GM18951 (cell line): ENCODE data around the gene LYZL2.
"Not testable (repeated sequence)": the region's sequence is repeated elsewhere in the genome, so short reads cannot be mapped to it uniquely, and the experiment has no call there.

Experiments used
- POLR2A ChIP-seq: IDR thresholded peaks from 4 replicates; pipeline ENCODE4 v1.6.1; 2011; ENCODE audit warnings: mild to moderate bottlenecking; ENCODE audit not compliant: insufficient read length, insufficient read depth; ENCODE audit errors: extremely low read depth
- in situ Hi-C: fragments of 300-500 bp; cut with MboI; formaldehyde crosslinking; loops from one replicate; pipeline ENCODE4 v1.12.0; 2022; ENCODE audit warnings: low sequenced_read_pairs, mixed read lengths, inconsistent platforms; ENCODE audit not compliant: unreplicated experiment

LYZL2 gene

DNA sequence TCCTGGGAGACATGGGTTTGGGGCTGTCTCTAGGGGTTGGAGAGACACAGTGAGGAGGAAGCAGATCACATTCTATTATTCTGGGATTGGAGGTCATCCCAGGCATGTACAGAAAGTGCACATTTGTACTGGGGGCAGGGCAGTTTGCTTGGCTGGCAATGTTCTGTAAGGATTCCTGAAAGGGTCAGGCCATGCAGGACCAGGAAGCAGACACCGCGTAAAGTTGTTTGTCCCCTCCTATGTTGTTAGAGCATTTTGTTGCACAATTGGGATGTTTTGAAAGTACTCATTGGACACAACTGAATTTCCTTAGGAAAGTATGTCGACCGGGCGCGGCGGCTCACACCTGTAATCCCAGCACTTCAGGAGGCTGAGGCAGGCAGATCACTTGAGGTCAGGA is 12.5 kb downstream of the LYZL2 start:
- in situ Hi-C loops: no loop called here
- TF ChIP-seq POLR2A: no peak

DNA sequence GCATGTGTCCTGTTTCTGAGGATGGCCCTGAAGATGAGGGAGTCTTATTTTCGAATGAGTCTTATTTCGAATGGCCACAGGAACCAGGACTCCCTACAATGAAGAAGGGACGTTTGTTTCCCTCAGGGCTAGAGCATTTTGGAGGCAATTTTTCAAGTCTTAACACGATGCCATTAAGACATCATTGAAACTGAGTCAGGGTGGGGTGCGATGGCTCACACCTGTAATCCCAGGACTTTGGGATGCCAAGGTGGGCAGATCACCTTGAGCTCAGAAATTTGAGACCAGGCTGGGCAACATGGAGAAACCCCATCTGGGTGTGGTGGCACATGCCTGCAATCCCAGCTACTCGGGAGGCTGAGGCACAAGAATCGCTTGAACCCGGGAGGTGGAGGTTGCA is 18.5 kb downstream of the LYZL2 start:
- in situ Hi-C loops: not testable (repeated sequence)

DNA sequence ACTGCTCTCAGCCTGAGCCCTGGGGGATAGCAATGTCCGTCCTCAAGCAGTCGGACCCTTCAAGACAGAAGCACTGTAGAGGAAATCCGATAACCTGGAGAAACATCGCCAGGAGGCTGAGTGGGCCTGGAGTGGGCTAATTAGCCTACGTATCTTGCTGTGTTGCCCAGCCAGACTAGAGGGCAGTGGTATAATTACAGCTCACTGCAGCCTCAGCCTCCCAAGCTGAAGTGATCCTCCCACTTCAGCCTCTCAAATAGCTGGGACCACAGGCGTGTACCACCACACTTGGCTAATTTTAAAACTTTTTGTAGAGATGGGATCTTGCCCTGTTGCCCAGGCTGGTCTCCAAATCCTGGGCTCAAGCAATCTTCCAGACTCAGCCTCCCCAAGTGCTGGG is 21.7 kb downstream of the LYZL2 start:
- in situ Hi-C loops: no loop called here
- no peak for TF ChIP-seq POLR2A

DNA sequence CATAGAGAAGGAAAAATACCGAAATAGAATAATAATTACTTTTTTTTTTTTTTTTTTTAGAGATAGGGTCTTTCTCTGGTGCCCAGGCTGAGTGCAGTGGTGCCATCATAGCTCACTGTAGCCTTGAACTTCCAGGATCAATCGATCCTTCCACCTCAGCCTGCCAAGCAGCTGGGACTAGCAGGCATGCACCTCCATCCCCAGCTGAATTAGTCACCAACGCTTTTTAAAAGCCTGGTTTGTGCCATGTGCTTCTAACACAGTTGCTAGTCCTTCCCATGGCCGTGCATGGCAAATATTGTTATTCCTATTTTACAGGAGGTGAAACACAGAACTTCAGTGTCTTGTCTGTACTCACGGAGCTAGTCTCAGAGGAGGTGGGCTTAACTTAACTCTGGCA is 23.2 kb downstream of the LYZL2 start:
- in situ Hi-C loops: no loop called here
- no peak for TF ChIP-seq POLR2A

DNA sequence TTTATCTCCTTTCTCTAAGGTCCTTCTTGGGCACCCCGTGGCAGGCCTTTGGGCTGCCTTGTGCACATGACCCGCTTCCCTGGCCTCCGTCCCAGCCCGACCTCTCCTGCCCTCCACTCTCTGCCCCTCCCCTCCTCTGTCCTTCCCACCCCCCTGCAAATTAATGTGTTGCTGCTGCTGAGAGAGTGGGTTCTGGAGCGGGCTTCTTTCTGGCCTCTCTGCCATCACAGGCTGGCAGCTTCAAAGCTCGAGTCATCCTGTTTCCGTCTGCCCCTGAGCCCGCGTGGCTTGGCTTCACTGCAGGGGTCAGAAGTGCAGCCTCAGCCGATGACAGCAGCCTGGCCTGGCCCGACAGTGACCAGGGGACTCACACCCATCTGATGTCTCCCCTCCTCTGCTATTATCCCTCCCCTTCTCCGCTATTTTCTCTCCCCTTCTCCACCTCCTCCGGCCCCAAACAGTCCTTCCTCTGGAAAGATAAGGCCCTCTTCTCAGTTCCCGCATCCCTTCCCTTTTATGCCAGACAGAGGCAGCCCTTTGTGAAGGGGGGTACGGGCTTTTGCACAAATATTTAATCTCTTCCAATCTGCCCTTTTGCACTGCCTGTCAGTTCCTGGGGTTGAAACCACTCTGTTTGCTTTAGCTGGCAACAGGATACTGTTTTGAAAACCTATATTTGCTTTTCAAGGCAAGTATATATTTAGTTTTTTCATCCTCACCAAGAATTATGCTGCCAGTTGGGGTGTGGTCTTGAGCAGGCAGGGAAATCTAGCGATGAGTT is 24.0 kb downstream of the LYZL2 start:
- in situ Hi-C loops: not testable (repeated sequence)

GRCh38 chr10:30603589-30603988 is 26.0 kb downstream of the LYZL2 start:
- in situ Hi-C loops: no loop called here
- TF ChIP-seq POLR2A: no peak

- in situ Hi-C loops: no loop called here
- TF ChIP-seq POLR2A: no peak
Observed at GRCh38 chr10:30602747-30603146, 26.8 kb downstream of the LYZL2 start.

- TF ChIP-seq POLR2A: no peak
- in situ Hi-C loops: no loop called here
Observed at GRCh38 chr10:30600005-30600404, 29.5 kb downstream of the LYZL2 start.

GRCh38 chr10:30598105-30598776 is 31.3 kb downstream of the LYZL2 start:
- no peak for TF ChIP-seq POLR2A
- in situ Hi-C loops: loop anchor here (10.0 kb wide), 1 partner anchor 1213 kb away; no protein-coding TSS in a partner anchor

DNA sequence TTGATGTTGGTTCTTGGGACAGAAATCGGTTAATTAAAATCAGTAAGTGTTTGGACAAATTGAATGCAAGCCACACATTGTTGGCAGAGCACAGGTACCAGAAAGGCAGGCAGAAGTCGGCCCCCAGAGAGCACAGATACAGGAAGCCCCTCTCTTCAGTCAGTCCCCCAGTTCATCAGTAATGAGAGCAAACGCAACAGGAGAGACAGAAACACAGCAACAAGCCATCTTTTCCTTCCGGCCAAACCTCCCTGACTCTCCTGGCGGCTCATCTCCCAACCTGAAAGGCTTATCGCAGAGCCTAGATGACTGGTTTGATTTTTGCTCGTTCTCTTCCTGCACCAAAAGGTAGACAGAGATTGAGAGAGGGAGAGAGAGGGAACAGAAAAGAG is 32.1 kb downstream of the LYZL2 start:
- in situ Hi-C loops: loop anchor here (10.0 kb wide), 1 partner anchor 1213 kb away; no protein-coding TSS in a partner anchor

GRCh38 chr10:30596493-30597432 is 32.8 kb downstream of the LYZL2 start:
- in situ Hi-C loops: loop anchor here (10.0 kb wide), 1 partner anchor 1212 kb away; no protein-coding TSS in a partner anchor

DNA sequence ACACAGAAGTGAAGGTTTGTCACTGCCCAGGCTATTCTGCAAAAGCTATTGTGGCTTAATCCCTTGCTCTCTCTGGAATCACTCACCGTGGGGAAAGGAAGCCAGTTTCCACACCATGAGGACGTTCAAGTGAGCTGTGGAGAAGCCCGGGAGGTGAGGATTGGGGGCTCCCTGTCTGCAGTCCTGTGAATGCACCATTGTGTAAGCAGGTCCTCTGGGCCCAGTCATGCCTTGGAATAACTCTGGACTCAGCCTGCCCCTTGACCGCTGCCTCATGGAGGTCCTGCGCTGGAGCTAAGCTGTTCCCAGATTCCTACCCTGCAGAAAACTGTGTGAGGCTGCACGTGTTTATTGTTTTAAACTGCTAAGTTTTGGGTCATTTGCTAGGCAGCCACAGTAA is 33.5 kb downstream of the LYZL2 start:
- in situ Hi-C loops: loop anchor here (10.0 kb wide), 1 partner anchor 1211 kb away; no protein-coding TSS in a partner anchor
- TF ChIP-seq POLR2A: no peak

DNA sequence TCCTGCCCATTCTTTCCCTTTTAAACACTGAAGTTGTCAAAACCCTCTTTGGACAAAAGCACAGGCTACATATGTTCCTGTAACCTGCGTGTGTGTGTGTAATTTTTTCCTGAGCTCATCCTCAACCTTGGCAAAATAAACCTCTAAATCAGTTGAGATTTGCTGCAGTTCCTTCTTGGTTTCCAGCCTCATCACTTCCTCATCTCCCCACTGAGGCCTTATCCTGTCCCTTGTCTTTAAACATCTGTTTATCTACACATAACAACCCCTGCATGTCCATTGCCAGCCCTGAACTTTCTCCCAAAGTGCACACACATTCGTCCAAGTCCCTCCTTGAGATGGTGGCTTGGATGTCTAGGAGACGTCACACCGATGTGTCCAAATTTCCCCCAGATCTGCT is 35.5 kb downstream of the LYZL2 start:
- TF ChIP-seq POLR2A: no peak
- in situ Hi-C loops: loop anchor here (10.0 kb wide), 1 partner anchor 1209 kb away; no protein-coding TSS in a partner anchor

GRCh38 chr10:30592770-30593169 is 36.8 kb downstream of the LYZL2 start:
- in situ Hi-C loops: loop anchor here (10.0 kb wide), 1 partner anchor 1208 kb away; no protein-coding TSS in a partner anchor
